Measurements from ENCODE around the gene ASPG. TPM values are rescaled to one million over a fixed set of nuclear protein-coding genes. Genes with fewer than 3 reads are reported as not detected.
A peak's percentile ranks its signal among the peaks of the same experiment; 100 is the strongest.

ASPG gene
- total RNA-seq, 1 donor, result not detected

DNA sequence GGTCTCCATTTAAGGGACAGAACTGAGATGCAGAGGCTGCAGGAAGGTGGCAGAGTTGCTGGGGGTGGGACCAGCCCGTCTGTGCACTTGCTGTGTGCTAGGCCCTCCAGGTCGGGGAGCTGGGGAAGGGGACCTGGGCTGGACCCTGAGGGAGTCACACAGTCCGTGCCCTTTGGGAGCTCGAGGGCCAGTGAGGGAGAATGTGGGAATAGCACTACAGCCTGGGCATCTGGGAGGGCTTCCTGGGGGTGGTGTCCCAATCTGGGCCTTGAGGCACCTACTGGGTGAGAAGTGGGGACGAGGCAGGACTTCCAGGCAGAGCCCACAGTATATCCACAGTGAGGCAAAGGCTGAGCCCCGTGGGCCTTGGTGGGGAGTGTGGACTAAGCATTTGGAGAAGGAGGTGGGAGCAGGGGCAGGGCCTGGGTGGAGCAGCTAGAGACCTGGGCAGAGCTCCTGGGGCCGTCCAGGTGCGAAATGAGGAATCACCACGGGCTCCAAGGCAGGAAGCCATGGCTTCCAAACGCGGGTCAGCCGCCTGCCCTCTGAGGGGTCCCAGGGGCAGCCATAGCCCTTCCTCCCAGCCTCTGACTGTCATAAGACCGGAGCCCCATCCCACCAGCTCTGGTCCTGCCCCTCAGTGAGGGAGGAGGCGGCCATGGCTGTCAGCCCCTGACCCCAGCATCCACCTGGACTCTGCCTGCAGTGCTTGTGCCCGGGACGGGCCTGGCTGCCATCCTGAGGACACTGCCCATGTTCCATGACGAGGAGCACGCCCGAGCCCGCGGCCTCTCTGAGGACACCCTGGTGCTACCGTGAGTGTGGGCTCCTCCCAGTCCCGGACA is 6.6 kb downstream of the ASPG start:
- TF ChIP-seq, protein P1, sequence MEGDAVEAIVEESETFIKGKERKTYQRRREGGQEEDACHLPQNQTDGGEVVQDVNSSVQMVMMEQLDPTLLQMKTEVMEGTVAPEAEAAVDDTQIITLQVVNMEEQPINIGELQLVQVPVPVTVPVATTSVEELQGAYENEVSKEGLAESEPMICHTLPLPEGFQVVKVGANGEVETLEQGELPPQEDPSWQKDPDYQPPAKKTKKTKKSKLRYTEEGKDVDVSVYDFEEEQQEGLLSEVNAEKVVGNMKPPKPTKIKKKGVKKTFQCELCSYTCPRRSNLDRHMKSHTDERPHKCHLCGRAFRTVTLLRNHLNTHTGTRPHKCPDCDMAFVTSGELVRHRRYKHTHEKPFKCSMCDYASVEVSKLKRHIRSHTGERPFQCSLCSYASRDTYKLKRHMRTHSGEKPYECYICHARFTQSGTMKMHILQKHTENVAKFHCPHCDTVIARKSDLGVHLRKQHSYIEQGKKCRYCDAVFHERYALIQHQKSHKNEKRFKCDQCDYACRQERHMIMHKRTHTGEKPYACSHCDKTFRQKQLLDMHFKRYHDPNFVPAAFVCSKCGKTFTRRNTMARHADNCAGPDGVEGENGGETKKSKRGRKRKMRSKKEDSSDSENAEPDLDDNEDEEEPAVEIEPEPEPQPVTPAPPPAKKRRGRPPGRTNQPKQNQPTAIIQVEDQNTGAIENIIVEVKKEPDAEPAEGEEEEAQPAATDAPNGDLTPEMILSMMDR (IDR thresholded peaks at IDR 0.05; ENCODE audit: insufficient read depth, low read length), result no peak
- H3K4me3 ChIP-seq (ENCODE audit: low read depth, low read length), result no peak overlapping the region
- DNase-seq (ENCODE audit: low read depth), result no peak

DNA sequence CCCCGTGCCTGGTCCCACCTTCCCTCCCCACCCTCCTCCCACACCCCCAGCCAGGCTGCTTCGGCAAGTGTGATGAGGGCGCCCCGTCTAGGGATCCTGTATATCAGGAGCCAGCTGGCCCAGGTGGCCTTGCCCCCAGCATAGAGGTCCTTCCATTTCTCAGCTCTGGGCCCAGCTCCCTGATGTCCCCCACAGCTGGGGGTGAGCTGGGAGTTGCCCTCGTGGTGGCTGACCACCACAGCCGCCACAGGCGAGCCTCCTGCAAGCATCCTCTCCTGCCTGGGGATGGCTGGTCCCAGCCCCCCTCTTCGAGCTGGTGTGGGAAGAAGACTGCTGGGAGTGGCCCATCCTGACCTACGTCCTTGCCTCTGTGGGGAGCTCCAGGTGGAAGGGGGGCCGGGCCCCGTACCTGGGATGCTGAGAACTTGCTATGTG is 7.4 kb downstream of the ASPG start:
- H3K4me3 ChIP-seq (ENCODE audit: low read depth, low read length), result no peak overlapping the region
- no peak for DNase-seq (ENCODE audit: low read depth)
- TF ChIP-seq, protein P1 (IDR thresholded peaks at IDR 0.05; ENCODE audit: insufficient read depth, low read length), result no peak

DNA sequence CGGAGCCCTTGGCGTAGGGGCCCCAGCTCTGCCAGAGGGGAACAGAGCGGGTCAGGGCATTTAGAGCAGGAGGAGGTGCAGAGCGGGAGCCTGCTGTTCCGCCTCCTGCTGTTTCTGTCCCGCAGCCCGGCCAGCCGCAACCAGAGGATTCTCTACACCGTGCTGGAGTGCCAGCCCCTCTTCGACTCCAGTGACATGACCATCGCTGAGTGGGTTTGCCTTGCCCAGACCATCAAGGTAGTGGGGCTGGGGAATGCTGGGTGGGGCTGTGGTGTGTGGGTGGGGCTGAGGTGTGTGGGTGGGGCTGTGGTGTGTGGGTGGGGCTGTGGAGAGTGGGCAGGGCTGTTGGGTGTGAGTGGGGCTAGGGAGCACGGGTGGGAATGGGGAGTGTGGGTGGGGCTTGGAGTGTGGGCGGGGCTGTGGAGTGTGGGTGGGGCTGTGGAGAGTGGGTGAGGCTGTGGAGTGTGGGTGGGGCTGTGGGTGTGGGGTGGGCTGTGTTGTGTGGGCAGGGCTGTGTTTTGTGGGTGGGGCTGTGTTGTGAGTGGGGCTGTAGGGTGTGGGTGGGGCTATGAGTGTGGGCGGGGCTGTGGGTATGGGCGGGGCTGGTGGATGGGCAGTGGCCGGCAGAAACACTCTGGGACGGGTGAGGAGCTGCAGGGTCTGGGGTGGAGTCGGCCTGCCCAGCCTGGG is 8.0 kb downstream of the ASPG start:
- H3K4me3 ChIP-seq (ENCODE audit: low read depth, low read length), result no peak overlapping the region
- TF ChIP-seq, protein P1 (IDR thresholded peaks at IDR 0.05; ENCODE audit: insufficient read depth, low read length), result no peak
- DNase-seq (ENCODE audit: low read depth), result no peak

DNA sequence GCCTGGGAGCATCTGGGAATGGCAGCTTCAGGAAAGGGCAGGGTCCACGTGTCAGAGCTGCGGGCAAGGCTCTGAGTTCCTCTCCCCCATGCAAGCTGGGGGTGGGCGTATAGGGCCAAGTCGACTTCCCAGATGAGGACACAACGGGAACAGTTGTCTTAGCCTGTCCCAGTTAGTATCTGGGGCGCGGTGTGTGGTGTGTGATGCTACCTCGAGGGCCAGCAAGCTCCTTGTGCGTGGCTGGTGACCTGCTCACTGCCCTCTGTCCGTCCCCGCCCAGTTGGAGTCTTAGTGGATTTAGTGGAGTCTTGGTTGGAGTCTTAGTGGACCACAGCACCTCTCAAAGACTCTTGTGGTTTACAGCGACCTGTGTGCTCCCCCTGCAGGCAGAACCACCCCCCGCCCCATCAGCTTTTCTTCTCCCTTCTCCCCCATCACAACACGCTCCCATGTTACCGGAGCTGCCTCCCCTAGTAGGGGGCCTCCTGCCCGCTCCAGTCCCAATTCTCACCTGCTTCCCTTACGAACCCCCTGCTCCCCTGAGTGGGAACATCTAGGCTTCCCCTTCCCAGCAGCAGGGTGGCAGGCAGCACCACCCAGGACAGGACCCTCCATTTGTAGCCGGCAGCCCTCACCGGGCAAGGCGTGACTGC is 8.7 kb downstream of the ASPG start:
- no peak overlapping the region for H3K4me3 ChIP-seq (ENCODE audit: low read depth, low read length)
- TF ChIP-seq, protein P1 (IDR thresholded peaks at IDR 0.05; ENCODE audit: insufficient read depth, low read length), result no peak
- DNase-seq (ENCODE audit: low read depth), result no peak

DNA sequence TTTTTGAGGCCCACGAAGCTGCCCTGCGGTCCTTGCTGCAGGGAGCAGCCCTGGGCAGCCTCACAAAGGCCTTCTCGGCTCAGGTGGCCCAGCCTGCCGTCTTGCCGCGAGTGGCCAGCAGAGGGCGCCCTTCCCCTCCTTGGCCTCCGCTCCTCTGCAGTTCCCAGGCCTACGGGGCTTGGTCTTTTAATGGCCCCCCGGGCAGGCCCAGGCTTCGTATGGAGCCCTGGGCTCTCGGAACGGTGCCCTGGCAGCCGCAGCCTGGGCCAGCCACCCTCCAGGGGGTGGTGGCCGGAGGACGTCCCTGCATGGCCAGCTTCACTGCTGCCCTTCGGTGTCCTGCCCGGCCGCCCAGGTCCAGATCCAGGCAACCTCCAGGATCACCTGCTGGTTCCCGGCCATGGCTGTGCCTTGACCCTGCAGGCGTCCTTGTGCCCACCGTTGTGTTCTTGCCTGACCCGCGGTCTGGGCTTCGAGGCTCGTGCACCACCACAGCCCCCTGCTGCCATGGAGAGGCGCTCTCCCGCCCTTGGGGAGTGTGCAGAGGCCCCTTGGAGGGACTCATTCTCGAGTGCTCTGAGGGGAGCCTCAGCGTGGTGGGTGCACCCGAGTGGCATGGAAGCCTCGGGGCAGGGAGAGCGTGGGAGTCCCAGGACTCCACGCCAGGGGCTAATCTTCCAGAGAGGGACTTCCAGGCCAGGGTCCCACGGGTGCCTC is 9.4 kb downstream of the ASPG start:
- TF ChIP-seq, protein P1 (IDR thresholded peaks at IDR 0.05; ENCODE audit: insufficient read depth, low read length), result peak; percentile 76
- H3K4me3 ChIP-seq (ENCODE audit: low read depth, low read length), result no peak overlapping the region
- DNase-seq (ENCODE audit: low read depth), result peak; percentile 8
